Putamen (tissue), 1 donor: Measurements from ENCODE around the gene ACKR1.

Source experiments
- DNase-seq: peaks from one replicate; pipeline ENCODE4 v3.0.0-alpha.2; 2016; ENCODE audit warnings: low spot score

Gene ACKR1

GRCh38 chr1:159222075-159222865, 17.6 kb downstream of the ACKR1 start:
- no peak for DNase-seq

GRCh38 chr1:159223004-159223403, 18.3 kb downstream of the ACKR1 start:
- no peak for DNase-seq

- DNase-seq: no peak
Measured at GRCh38 chr1:159228554-159228953, 23.9 kb downstream of the ACKR1 start.

- DNase-seq: no peak
Measured at GRCh38 chr1:159229260-159229885, 24.7 kb downstream of the ACKR1 start.

GRCh38 chr1:159229896-159230295, 25.2 kb downstream of the ACKR1 start:
- no peak for DNase-seq

GRCh38 chr1:159239551-159240220, 35.0 kb downstream of the ACKR1 start:
- DNase-seq: no peak

- DNase-seq: no peak
Measured at GRCh38 chr1:159247266-159247665, 42.6 kb downstream of the ACKR1 start.

GRCh38 chr1:159248311-159248710, 43.6 kb downstream of the ACKR1 start:
- no peak for DNase-seq

- no peak for DNase-seq
Measured at GRCh38 chr1:159250638-159251216, 46.1 kb downstream of the ACKR1 start.
